Mammary epithelial cell (primary cell): ENCODE results near the gene MAP3K4.

Source experiments
- CTCF ChIP-seq, 2 donors: IDR thresholded peaks in 1 of 2; conservative IDR thresholded peaks in 1 of 2; 2 replicates each; pipeline ENCODE4 v1.5.1; 2011 to 2012; ENCODE audit warnings: inconsistent platforms in 2 of 2, low read length in 2 of 2, mild to moderate bottlenecking in 2 of 2, control low read depth in 1 of 2, low read depth in 1 of 2; ENCODE audit not compliant: insufficient read depth in 1 of 2; ENCODE audit errors: extremely low read depth in 1 of 2
- EZH2 ChIP-seq: IDR thresholded peaks from 2 replicates; pipeline ENCODE4 v1.6.1; 2012; ENCODE audit warnings: low read length, inconsistent platforms, borderline replicate concordance

DNA sequence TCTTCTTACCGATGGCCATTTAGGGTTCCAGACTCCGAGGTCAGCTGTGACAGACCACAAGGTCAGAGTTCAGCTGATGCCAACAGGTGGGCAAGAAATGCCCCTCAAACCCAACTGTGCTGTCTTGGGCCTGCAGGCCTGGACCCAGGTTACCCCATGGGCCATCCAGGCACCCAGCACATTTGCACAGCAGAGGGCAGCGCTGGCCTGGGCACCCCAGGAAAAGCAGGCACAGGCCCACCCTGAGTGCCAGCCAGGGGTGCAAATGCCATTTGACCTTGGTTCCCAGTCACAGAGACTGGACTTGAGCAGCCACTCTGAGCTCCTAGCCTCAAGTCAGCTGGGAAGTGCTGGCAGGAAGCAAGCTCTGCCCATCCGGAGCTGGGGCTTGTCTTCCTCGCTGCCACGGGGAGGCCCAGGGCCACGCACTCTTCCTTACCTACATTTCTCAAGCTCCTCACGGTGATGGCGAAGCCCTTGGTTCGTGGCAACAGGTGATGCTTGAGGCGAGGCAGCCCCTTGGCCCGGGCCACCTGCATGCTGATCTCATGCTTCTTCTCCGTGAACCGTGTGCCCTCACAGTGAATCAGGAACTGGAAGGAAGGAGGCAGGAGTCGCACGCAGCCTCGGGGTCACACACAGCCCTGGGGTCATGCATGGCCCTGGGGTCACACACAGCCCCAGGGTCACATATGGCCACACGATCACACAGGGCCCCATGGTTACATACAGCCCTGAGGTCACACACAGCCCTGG, 161.5 kb downstream of the MAP3K4 start:
- TF ChIP-seq CTCF (conservative IDR thresholded peaks at IDR 0.05 in 1 of 2, IDR thresholded peaks at IDR 0.05 in 1 of 2; ENCODE audit: extremely low read depth in 1 of 2, insufficient read depth in 1 of 2, low read depth in 1 of 2, low read length in 2 of 2) (peak; percentile 46 to 64), EZH2 (no peak)
